K562 (cell line): ENCODE measurements around the gene EME2. TPM values are rescaled to one million over a fixed set of nuclear protein-coding genes. Genes with fewer than 3 reads are reported as not detected.

Experiments used
- ATAC-seq: fragments of 200-7000 bp; cut with Tn5 transposase; 3 replicates; pipeline ENCODE4 v1.9.1; 2020; ENCODE audit warnings: moderate library complexity
- BruUV-seq: library from RNA; stranded (reverse); fragments of 400-500 nt; replicated peaks from 2 replicates; lab custom pipeline; 2021; lab: Mats Ljungman, UMichigan
- CTCF ChIA-PET: fragments of 300-600 bp; formaldehyde crosslinking; extraction: SDS; loops from one replicate; lab custom pipeline; 2021; ENCODE audit warnings: low intra/inter-chr PET ratio; lab: Yijun Ruan, JAX
- POLR2A ChIA-PET: fragments of 300-600, 350-650 bp; sonication (Branson Sonifier 250); formaldehyde crosslinking; extraction: SDS; loops from one replicate; lab custom pipeline; 2021; ENCODE audit warnings: antibody characterized with exemption, inconsistent platforms; lab: Yijun Ruan, JAX
- DNase-seq, 4 experiments: peaks; one replicate each; pipeline versions ENCODE4 v3.0.0 to v3.0.0-alpha.2; 2011 to 2018; ENCODE audit warnings: low spot score in 3 of 4, mixed read lengths in 3 of 4; ENCODE audit errors: extremely low read depth in 1 of 4
- FAIRE-seq: peaks from 2 replicates; lab custom pipeline; 2011; peaks lifted over from hg19 to GRCh38; lab: Jason Lieb, UNC
- H2AFZ ChIP-seq: 2 replicates; pipeline ENCODE4 v1.6.0; 2011; ENCODE audit warnings: low read depth, low read length, control low read depth, inconsistent platforms
- H3K27ac ChIP-seq: fragments of 200-600 bp; 3 replicates; pipeline ENCODE4 v1.8.0; 2011; ENCODE audit warnings: low read depth, mild to moderate bottlenecking, control low read depth, inconsistent platforms, low read length, moderate library complexity, mixed read lengths; ENCODE audit errors: extremely low read depth
- H3K27me3 ChIP-seq, 2 experiments: fragments of 300-600 bp in 1 of 2; 2 replicates in 1 of 2; 3 replicates in 1 of 2; pipeline versions ENCODE4 v1.6.0 to v1.8.0; 2011; ENCODE audit warnings: inconsistent platforms in 2 of 2, low read length in 2 of 2, mild to moderate bottlenecking in 1 of 2, mixed read lengths in 1 of 2, moderate library complexity in 1 of 2; ENCODE audit not compliant: control insufficient read depth in 2 of 2, insufficient read depth in 2 of 2
- H3K36me3 ChIP-seq: fragments of 300-600 bp; 3 replicates; pipeline ENCODE4 v1.8.0; 2011; ENCODE audit warnings: mild to moderate bottlenecking, low read length, inconsistent platforms; ENCODE audit not compliant: control insufficient read depth, insufficient read depth
- H3K4me1 ChIP-seq, 2 experiments: fragments of 200-600 bp in 1 of 2; replicated peaks in 1 of 2; 2 replicates in 1 of 2; 3 replicates in 1 of 2; pipeline versions ENCODE4 v1.5.1 to v1.8.0; 2011; ENCODE audit warnings: inconsistent platforms in 2 of 2, low read length in 2 of 2, mild to moderate bottlenecking in 1 of 2, mixed read lengths in 1 of 2, moderate library complexity in 1 of 2; ENCODE audit not compliant: control insufficient read depth in 2 of 2, insufficient read depth in 2 of 2
- H3K4me2 ChIP-seq: 2 replicates; pipeline ENCODE4 v1.6.1; 2011; ENCODE audit warnings: low read length, control low read depth, inconsistent platforms, mixed read lengths; ENCODE audit not compliant: insufficient read depth
- H3K4me3 ChIP-seq: fragments of 200-600 bp; sonication (generic), shearing (Covaris generic); 2 replicates; pipeline ENCODE4 v1.5.1; 2016; ENCODE audit warnings: control low read depth, inconsistent platforms
- H3K79me2 ChIP-seq: fragments of 200-600 bp; 3 replicates; pipeline ENCODE4 v1.8.0; 2011; ENCODE audit warnings: low read length, inconsistent platforms; ENCODE audit not compliant: control insufficient read depth, insufficient read depth
- H3K9ac ChIP-seq, 2 experiments: 2 replicates each; pipeline versions ENCODE4 v1.6.0 to v1.6.1; 2011; ENCODE audit warnings: low read depth in 2 of 2, low read length in 2 of 2, control low read depth in 1 of 2, inconsistent platforms in 1 of 2, mild to moderate bottlenecking in 1 of 2, mixed read lengths in 1 of 2; ENCODE audit not compliant: insufficient read depth in 1 of 2
- H3K9me1 ChIP-seq: one replicate; pipeline ENCODE4 v1.6.0; 2011; ENCODE audit warnings: inconsistent platforms, mild to moderate bottlenecking, low read length, moderate library complexity; ENCODE audit not compliant: control insufficient read depth, insufficient read depth
- H3K9me3 ChIP-seq: replicated peaks from 2 replicates; pipeline ENCODE4 v1.5.1; 2011; ENCODE audit warnings: low read depth, low read length, inconsistent platforms; ENCODE audit not compliant: control insufficient read depth, insufficient read depth
- H4K20me1 ChIP-seq: replicated peaks from 2 replicates; pipeline ENCODE4 v1.6.1; 2011; ENCODE audit warnings: low read length, inconsistent platforms, mixed read lengths; ENCODE audit not compliant: control insufficient read depth, insufficient read depth
- CBX5 ChIP-seq: IDR thresholded peaks from 2 replicates; pipeline ENCODE4 v1.6.1; 2014; ENCODE audit warnings: low read depth, borderline replicate concordance
- CGGBP1 ChIP-seq: fragments of 250-450 bp; sonication (Bioruptor Pico); IDR thresholded peaks from 2 replicates; pipeline ENCODE4 v1.9.0; 2021; ENCODE audit warnings: mild to moderate bottlenecking
- CHD1 ChIP-seq: fragments of 200-600 bp; sonication (generic); IDR thresholded peaks from one replicate; pipeline ENCODE4 v1.6.1; 2012; ENCODE audit warnings: mild to moderate bottlenecking, moderate library complexity, low read length, inconsistent platforms
- CUX1 ChIP-seq: fragments of 200-800 bp; sonication (Bioruptor generic); IDR thresholded peaks from 2 replicates; pipeline ENCODE4 v1.6.1; 2016; ENCODE audit warnings: missing genetic modification characterization, missing compliant biosample characterization
- HOMEZ ChIP-seq: fragments of 250-450 bp; sonication (Bioruptor Pico); IDR thresholded peaks from 2 replicates; pipeline ENCODE4 v1.4.0; 2020; ENCODE audit warnings: mild to moderate bottlenecking, moderate library complexity
- IFI16 ChIP-seq: fragments of 250-450 bp; sonication (Bioruptor Pico); IDR thresholded peaks from 2 replicates; pipeline ENCODE4 v2.1.2; 2022; ENCODE audit warnings: mild to moderate bottlenecking, inconsistent platforms
- MAX ChIP-seq: sonication (generic); formaldehyde crosslinking; IDR thresholded peaks from 2 replicates; pipeline ENCODE4 v1.9.0; 2022; ENCODE audit warnings: mild to moderate bottlenecking, missing genetic modification reagents
- MED1 ChIP-seq: sonication (generic); formaldehyde crosslinking; IDR thresholded peaks from 2 replicates; pipeline ENCODE4 v1.8.1; 2023; ENCODE audit warnings: missing genetic modification reagents, borderline replicate concordance
- MTF1 ChIP-seq: fragments of 250-450 bp; sonication (Bioruptor Pico); IDR thresholded peaks from 2 replicates; pipeline ENCODE4 v1.9.0; 2021; ENCODE audit warnings: moderate library complexity, mild to moderate bottlenecking, inconsistent platforms, borderline replicate concordance
- NFXL1 ChIP-seq: fragments of 450-650 bp; formaldehyde crosslinking; IDR thresholded peaks from 2 replicates; pipeline ENCODE4 v1.4.0; 2021; ENCODE audit warnings: mild to moderate bottlenecking
- NR2C2 ChIP-seq, 2 experiments: fragments of 200-800 bp in 1 of 2; sonication (Bioruptor generic) in 1 of 2; sonication (generic) in 1 of 2; formaldehyde crosslinking in 1 of 2; IDR thresholded peaks; 2 replicates each; pipeline versions ENCODE4 v1.6.1 to v1.8.0; 2016 to 2022; ENCODE audit warnings: mild to moderate bottlenecking in 1 of 2, missing compliant biosample characterization in 1 of 2, missing genetic modification characterization in 1 of 2, missing genetic modification reagents in 1 of 2
- POLR2G ChIP-seq: fragments of 200-400 bp; formaldehyde crosslinking; IDR thresholded peaks from 2 replicates; pipeline ENCODE4 v1.6.1; 2017; ENCODE audit warnings: low read depth, mild to moderate bottlenecking, antibody characterized with exemption, low read length, moderate library complexity
- RBM22 ChIP-seq: fragments of 200-400 bp; formaldehyde crosslinking; IDR thresholded peaks from 2 replicates; pipeline ENCODE4 v1.6.1; 2018; ENCODE audit warnings: low read length, low read depth; ENCODE audit not compliant: poor library complexity, severe bottlenecking
- ZBTB8A ChIP-seq: fragments of 450-650 bp; IDR thresholded peaks from 2 replicates; pipeline ENCODE4 v1.6.1; 2018; ENCODE audit warnings: mild to moderate bottlenecking, moderate library complexity; ENCODE audit not compliant: partially characterized antibody
- WGBS: fragments of 100-300 bp; shearing (Covaris generic); methylation state at CpG from one replicate; pipeline ENCODE4 v1.1.6; 2016; ENCODE audit warnings: low coverage, mixed read lengths; ENCODE audit not compliant: insufficient coverage; ENCODE audit errors: missing lambda C conversion rate; 5-methylcytosine and 5-hydroxymethylcytosine counted together
- in situ Hi-C: fragments of 300-500 bp; cut with MboI; formaldehyde crosslinking; loops from 4 replicates; pipeline ENCODE4 v1.15.0; 2018; ENCODE audit warnings: inconsistent platforms, mixed read lengths
- intact Hi-C: fragments of 100-400 bp; cut with micrococcal nuclease; formaldehyde crosslinking; loops from 2 replicates; pipeline ENCODE4 v1.14.2; 2022
- polyA plus RNA-seq, 8 experiments: library from polyadenylated mRNA; depleted of rRNA in 4 of 8; stranded (reverse) in 5 of 8; unstranded in 3 of 8; fragments of >200 nt; fragmentation: Nextera tagmentation in 2 of 8; fragmentation: Illumina TruSeq in 1 of 8; extraction: Ambion mirVana in 2 of 8; extraction: Trizol in 1 of 8; gene quantifications; 2 replicates each; pipeline versions ENCODE4 v1.2.1 to v1.2.3, GENCODE V29; 2011 to 2014; ENCODE audit warnings: inconsistent platforms in 1 of 8, missing spikeins in 1 of 8
- total RNA-seq, 7 experiments: library from RNA; depleted of rRNA in 6 of 7; stranded (reverse); fragments of >200 nt in 6 of 7; fragmentation: Illumina TruSeq in 2 of 7; extraction: Trizol in 2 of 7; gene quantifications; 2 replicates each; pipeline versions ENCODE4 v1.2.1 to v1.2.3, GENCODE V29; 2011 to 2021; ENCODE audit warnings: low replicate concordance in 1 of 7

The EME2 gene
- total and polyA plus RNA-seq, 9 of the 15 experiments (the other 6 are each of a cell fraction or from before 2014, with no cell fraction given): 0.35 to 19.9 (median 3.5) TPM

GRCh38 chr16:1781254-1781653 is 8.6 kb downstream of the EME2 start:
- H3K4me3 ChIP-seq: peak overlapping the region; percentile 99
- intact Hi-C loops: loop anchor here (5.0 kb wide), 1 partner anchor 169 kb away; the partner anchor contains the start of genes CRAMP1 and IFT140
- 84% methylated on average over 18 of the region's 20 CpGs for WGBS
- H4K20me1 ChIP-seq: peaks cover 3% of the 10 kb centered on the region; the same call in 1 of the 2 replicates
- no peaks in the 10 kb centered on the region for H3K9me3 ChIP-seq
- H2AFZ ChIP-seq: no peak overlapping the region
- BruUV-seq: no TSS peak
- TF ChIP-seq CGGBP1 (CRISPR knock-in tag) (no peak), MAX (CRISPR knock-in tag) (no peak), CHD1 (peak; percentile 26), NR2C2 (CRISPR knock-in tag; IDR thresholded peaks at IDR 0.05) (no peak), NR2C2 (tag; IDR thresholded peaks at IDR 0.05) (no peak), IFI16 (CRISPR knock-in tag) (no peak), NFXL1 (CRISPR knock-in tag) (no peak), POLR2G (peak; percentile 20; the same call in 1 of the 2 replicates), MED1 (CRISPR knock-in tag) (no peak), CUX1 (no peak), MTF1 (no peak), RBM22 (peak; percentile 0), HOMEZ (CRISPR knock-in tag) (no peak), ZBTB8A (no peak), CBX5 (no peak)
- DNase-seq (no peak), ATAC-seq (no peak), FAIRE-seq (no peak)
- ChIA-PET CTCF (no interaction called here), POLR2A (interaction anchor here (1.4 to 2.3 kb wide), 3 partner anchors 9 to 184 kb away, joined by 3 to 35 read pairs (median 14); partner anchors contain the start of genes EME2, IGFALS, MRPS34 and NME3)
- peaks cover 43% of the 10 kb centered on the region for H3K79me2 ChIP-seq
- H3K4me2 ChIP-seq: peak overlapping the region; percentile 98
- peaks cover 52% of the 10 kb centered on the region; the same call in 1 of the 3 replicates for H3K36me3 ChIP-seq
- H3K4me1 ChIP-seq: peaks cover 4 to 85% of the 10 kb centered on the region in 2 experiments; a peak in 3 of 5 replicates
- in situ Hi-C loops: loop anchor here (5.0 kb wide), 1 partner anchor 151 kb away; no protein-coding TSS in a partner anchor
- no peak overlapping the region for H3K27ac ChIP-seq
- H3K9me1 ChIP-seq: no peaks in the 10 kb centered on the region
- no peaks in the 10 kb centered on the region for H3K27me3 ChIP-seq
- peak overlapping the region; percentile 77 to 96; a peak in 3 of 4 replicates for H3K9ac ChIP-seq
